ENCODE results near the gene SYVN1. TPM values are rescaled to one million over a fixed set of nuclear protein-coding genes. Genes with fewer than 3 reads are reported as not detected.

Gene SYVN1
- total RNA-seq, 2 experiments from 2014 or later: 89.1 to 96.8 TPM

- POLR2A ChIA-PET: interaction anchor here (1.5 to 3.0 kb wide), 3 partner anchors 19 to 191 kb away, joined by 3 to 8 read pairs (median 8); partner anchors contain the start of genes CAPN1, PPP2R5B and SYVN1
- TF ChIP-seq CTCF (IDR thresholded peaks at IDR 0.05): no peak
- no peaks in the 10 kb centered on the region for H3K9me3 ChIP-seq (ENCODE audit: control insufficient read depth in 1 of 2, insufficient read depth in 1 of 2, low read length in 2 of 2)
- Mint-ChIP-seq H3K36me3 (ENCODE audit: low read depth) (peaks cover 48% of the 10 kb centered on the region), H3K4me1 (ENCODE audit: low read depth) (peaks cover 50% of the 10 kb centered on the region), H3K27me3 (no peaks in the 10 kb centered on the region), H3K27ac (peak overlapping the region; percentile 51), H3K9me3 (no peaks in the 10 kb centered on the region), H3K4me3 (peak overlapping the region; percentile 95)
- no peaks in the 10 kb centered on the region for H3K27me3 ChIP-seq (ENCODE audit: control insufficient read depth in 1 of 2, insufficient read depth in 2 of 2, low read length in 2 of 2)
- CTCF ChIA-PET: no interaction called here
- H3K36me3 ChIP-seq (ENCODE audit: insufficient read depth, low read length): peaks cover 33% of the 10 kb centered on the region
- H3K4me3 ChIP-seq (ENCODE audit: low read length): no peak overlapping the region
- intact Hi-C loops (cut with DNase I, micrococcal nuclease): loop anchor here (2.0 to 10.0 kb wide), 5 partner anchors 19 to 409 kb away; partner anchors contain the start of genes PPP2R5B (in 1 of the 2), SCYL1 (in 1 of the 2) and SYVN1 (in 1 of the 2)
- H3K4me1 ChIP-seq (ENCODE audit: insufficient read depth, low read length): peaks cover 69% of the 10 kb centered on the region
- peak overlapping the region in 1 of 2 donors; percentile 79 for H3K27ac ChIP-seq (ENCODE audit: low read depth in 1 of 2, low read length in 2 of 2)
- ATAC-seq (ENCODE audit: poor library complexity) (no peak), DNase-seq (peak in 1 of 14 experiments; percentile 37)
Measured at GRCh38 chr11:65115361-65116082, 18.8 kb downstream of the SYVN1 start.

GRCh38 chr11:65114538-65115171 is 19.7 kb downstream of the SYVN1 start:
- intact Hi-C loops (cut with DNase I, micrococcal nuclease): loop anchor here (5.0 to 10.0 kb wide), 5 partner anchors 192 to 410 kb away; partner anchors contain the start of genes MAP4K2 (in 1 of the 2), PPP2R5B (in 1 of the 2) and SCYL1 (in 1 of the 2)
- DNase-seq (peak in 1 of 14 experiments; percentile 33), ATAC-seq (ENCODE audit: poor library complexity) (no peak)
- peak overlapping the region; percentile 95 for H3K4me3 Mint-ChIP-seq
- no peak overlapping the region for H3K27ac ChIP-seq (ENCODE audit: low read depth in 1 of 2, low read length in 2 of 2)
- no peak overlapping the region for H3K4me3 ChIP-seq (ENCODE audit: low read length)
- peaks cover 75% of the 10 kb centered on the region for H3K4me1 ChIP-seq (ENCODE audit: insufficient read depth, low read length)
- no peaks in the 10 kb centered on the region for H3K27me3 ChIP-seq (ENCODE audit: control insufficient read depth in 1 of 2, insufficient read depth in 2 of 2, low read length in 2 of 2)
- H3K36me3 Mint-ChIP-seq (ENCODE audit: low read depth): peaks cover 45% of the 10 kb centered on the region
- no peak for TF ChIP-seq CTCF (IDR thresholded peaks at IDR 0.05)
- peaks cover 51% of the 10 kb centered on the region for H3K4me1 Mint-ChIP-seq (ENCODE audit: low read depth)
- POLR2A ChIA-PET: interaction anchor here (0.6 to 1.5 kb wide), 4 partner anchors 7 to 268 kb away, joined by 3 to 6 read pairs (median 4); partner anchors contain the start of genes FAU, MRPL49 and SYVN1
- no peaks in the 10 kb centered on the region for H3K27me3 Mint-ChIP-seq
- CTCF ChIA-PET: interaction anchor here (1.4 kb wide), 1 partner anchor 66 kb away, joined by 3 read pairs; no protein-coding TSS in a partner anchor
- H3K9me3 ChIP-seq (ENCODE audit: control insufficient read depth in 1 of 2, insufficient read depth in 1 of 2, low read length in 2 of 2): no peaks in the 10 kb centered on the region
- H3K9me3 Mint-ChIP-seq: no peaks in the 10 kb centered on the region
- H3K36me3 ChIP-seq (ENCODE audit: insufficient read depth, low read length): peaks cover 29% of the 10 kb centered on the region
- peak overlapping the region; percentile 92 for H3K27ac Mint-ChIP-seq

- Histone ChIP-seq H3K4me3 (ENCODE audit: low read length) (no peak overlapping the region), H3K27ac (ENCODE audit: low read depth in 1 of 2, low read length in 2 of 2) (no peak overlapping the region), H3K4me1 (ENCODE audit: insufficient read depth, low read length) (peaks cover 75% of the 10 kb centered on the region), H3K9me3 (ENCODE audit: control insufficient read depth in 1 of 2, insufficient read depth in 1 of 2, low read length in 2 of 2) (no peaks in the 10 kb centered on the region), H3K36me3 (ENCODE audit: insufficient read depth, low read length) (peaks cover 30% of the 10 kb centered on the region), H3K27me3 (ENCODE audit: control insufficient read depth in 1 of 2, insufficient read depth in 2 of 2, low read length in 2 of 2) (no peaks in the 10 kb centered on the region)
- intact Hi-C loops (cut with DNase I, micrococcal nuclease): loop anchor here (2.0 to 10.0 kb wide), 3 partner anchors 67 to 411 kb away; partner anchors contain the start of genes CAPN1 (in 1 of the 2), MAP4K2 (in 1 of the 2) and SCYL1 (in 1 of the 2)
- Mint-ChIP-seq H3K27ac (peak overlapping the region; percentile 92), H3K36me3 (ENCODE audit: low read depth) (peaks cover 43% of the 10 kb centered on the region), H3K4me1 (ENCODE audit: low read depth) (peaks cover 50% of the 10 kb centered on the region), H3K4me3 (peak overlapping the region; percentile 95), H3K27me3 (no peaks in the 10 kb centered on the region), H3K9me3 (no peaks in the 10 kb centered on the region)
- ATAC-seq (ENCODE audit: poor library complexity): no peak
- ChIA-PET POLR2A (interaction anchor here (0.6 to 6.5 kb wide), 4 partner anchors 8 to 245 kb away, joined by 3 to 91 read pairs (median 28); partner anchors contain the start of genes FAU, MRPL49, SYVN1 and VPS51), CTCF (interaction anchor here (1.4 to 4.1 kb wide), 3 partner anchors 8 to 67 kb away, joined by 3 to 58 read pairs (median 19); partner anchors contain the start of genes FAU, MRPL49 and VPS51)
- peak in 1 of 14 experiments; percentile 25 for DNase-seq
- no peak for TF ChIP-seq CTCF (IDR thresholded peaks at IDR 0.05)
Measured at GRCh38 chr11:65113839-65114238, 20.5 kb downstream of the SYVN1 start.

Data from CD4-positive, alpha-beta T cell (primary cell).